A673 (cell line): ENCODE measurements around the gene FAXC. TPM values are rescaled to one million over a fixed set of nuclear protein-coding genes. Genes with fewer than 3 reads are reported as not detected.

Experiments
- BruUV-seq: library from RNA; stranded (reverse); fragments of 400-500 nt; replicated peaks from 2 replicates; lab custom pipeline; 2021; lab: Mats Ljungman, UMichigan
- CTCF ChIA-PET: fragments of 300-600 bp; sonication (Branson Sonifier 250); formaldehyde crosslinking; loops from one replicate; lab custom pipeline; 2022; ENCODE audit warnings: antibody characterized with exemption; lab: Charles Lee
- POLR2A ChIA-PET: fragments of 300-600 bp; sonication (Branson Sonifier 250); formaldehyde crosslinking; loops from one replicate; lab custom pipeline; 2022; ENCODE audit warnings: antibody characterized with exemption; ENCODE audit not compliant: low non-redundant PET; lab: Charles Lee
- DNase-seq: peaks from one replicate; pipeline ENCODE4 v3.0.0-alpha.2; 2015; ENCODE audit warnings: low spot score
- H3K27ac ChIP-seq: fragments of 200-600 bp; sonication (generic); 2 replicates; pipeline ENCODE4 v1.5.1; 2016; ENCODE audit warnings: mixed run types, low read depth, mild to moderate bottlenecking, mixed read lengths, antibody characterized with exemption, low read length; ENCODE audit not compliant: poor library complexity, severe bottlenecking
- H3K27me3 ChIP-seq: fragments of 200-600 bp; sonication (generic); replicated peaks from 2 replicates; pipeline ENCODE4 v1.6.1; 2017; ENCODE audit warnings: mixed run types, low read depth, mild to moderate bottlenecking, mixed read lengths, antibody characterized with exemption, low read length; ENCODE audit not compliant: insufficient read depth, poor library complexity
- H3K36me3 ChIP-seq: fragments of 200-600 bp; sonication (generic); 2 replicates; pipeline ENCODE4 v1.6.1; 2016; ENCODE audit warnings: mixed run types, mild to moderate bottlenecking, mixed read lengths, antibody characterized with exemption, low read length; ENCODE audit not compliant: insufficient read depth, poor library complexity, severe bottlenecking
- H3K4me1 ChIP-seq: fragments of 200-600 bp; sonication (generic); 2 replicates; pipeline ENCODE4 v1.6.1; 2017; ENCODE audit warnings: mixed run types, mild to moderate bottlenecking, mixed read lengths, antibody characterized with exemption, low read length; ENCODE audit not compliant: insufficient read depth, poor library complexity, severe bottlenecking
- H3K4me3 ChIP-seq: fragments of 200-600 bp; sonication (generic); 2 replicates; pipeline ENCODE4 v1.5.1; 2016; ENCODE audit warnings: low read depth, mixed run types, mild to moderate bottlenecking, mixed read lengths, low read length; ENCODE audit not compliant: poor library complexity, severe bottlenecking
- H3K9me3 ChIP-seq: fragments of 200-600 bp; sonication (generic); 2 replicates; pipeline ENCODE4 v1.6.1; 2016; ENCODE audit warnings: mixed run types, low read depth, mild to moderate bottlenecking, mixed read lengths, antibody characterized with exemption, low read length; ENCODE audit not compliant: poor library complexity, severe bottlenecking
- EZH2 ChIP-seq: fragments of 200-600 bp; sonication (generic); IDR thresholded peaks from 2 replicates; pipeline ENCODE4 v1.6.1; 2017; ENCODE audit warnings: borderline replicate concordance, low read depth, mild to moderate bottlenecking, mixed read lengths, antibody characterized with exemption, low read length; ENCODE audit not compliant: poor library complexity, severe bottlenecking
- intact Hi-C: fragments of 100-400 bp; cut with micrococcal nuclease; formaldehyde crosslinking; loops from one replicate; pipeline ENCODE4 v1.10.0; 2022; ENCODE audit not compliant: unreplicated experiment
- total RNA-seq: library from RNA; stranded (reverse); gene quantifications from 2 replicates; pipeline ENCODE4 v1.2.3, GENCODE V29; 2021
- TF ChIP-seq, protein P1 (sequence below): fragments of 300-800, 200-600 bp; sonication (generic); conservative IDR thresholded peaks from 2 replicates; pipeline ENCODE4 v1.5.1; 2017; ENCODE audit warnings: low read depth, mild to moderate bottlenecking, antibody characterized with exemption, low read length, moderate library complexity, mixed read lengths

FAXC gene
- total RNA-seq, 1 experiment from 2014 or later, result 6.2 TPM

DNA sequence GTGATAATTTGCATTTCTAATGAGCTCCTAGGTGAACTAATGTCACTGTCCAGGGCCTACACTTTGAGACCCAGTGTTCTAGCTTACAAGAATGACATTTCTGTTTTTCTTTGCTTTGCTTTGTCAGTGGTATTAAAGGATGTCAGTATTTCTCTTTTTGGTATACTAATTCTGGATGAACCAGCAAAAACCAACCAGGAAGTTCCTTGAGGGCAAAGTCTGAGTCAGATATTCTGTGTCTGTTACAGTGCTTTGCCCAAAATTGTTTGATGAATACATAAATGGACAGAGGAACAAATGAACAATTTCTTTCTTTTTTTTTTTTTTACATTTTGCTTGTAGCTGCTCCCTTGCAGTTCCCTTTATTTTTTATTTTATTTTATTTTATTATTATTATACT lies 29.2 kb upstream of the FAXC start:
- Histone ChIP-seq H3K4me3 (no peak overlapping the region), H3K4me1 (no peaks in the 10 kb centered on the region), H3K36me3 (no peaks in the 10 kb centered on the region), H3K27me3 (no peaks in the 10 kb centered on the region), H3K27ac (no peak overlapping the region), H3K9me3 (no peaks in the 10 kb centered on the region)
- DNase-seq, result no peak
- POLR2A ChIA-PET, result no interaction called here
- no TSS peak for BruUV-seq
- TF ChIP-seq, protein P1, sequence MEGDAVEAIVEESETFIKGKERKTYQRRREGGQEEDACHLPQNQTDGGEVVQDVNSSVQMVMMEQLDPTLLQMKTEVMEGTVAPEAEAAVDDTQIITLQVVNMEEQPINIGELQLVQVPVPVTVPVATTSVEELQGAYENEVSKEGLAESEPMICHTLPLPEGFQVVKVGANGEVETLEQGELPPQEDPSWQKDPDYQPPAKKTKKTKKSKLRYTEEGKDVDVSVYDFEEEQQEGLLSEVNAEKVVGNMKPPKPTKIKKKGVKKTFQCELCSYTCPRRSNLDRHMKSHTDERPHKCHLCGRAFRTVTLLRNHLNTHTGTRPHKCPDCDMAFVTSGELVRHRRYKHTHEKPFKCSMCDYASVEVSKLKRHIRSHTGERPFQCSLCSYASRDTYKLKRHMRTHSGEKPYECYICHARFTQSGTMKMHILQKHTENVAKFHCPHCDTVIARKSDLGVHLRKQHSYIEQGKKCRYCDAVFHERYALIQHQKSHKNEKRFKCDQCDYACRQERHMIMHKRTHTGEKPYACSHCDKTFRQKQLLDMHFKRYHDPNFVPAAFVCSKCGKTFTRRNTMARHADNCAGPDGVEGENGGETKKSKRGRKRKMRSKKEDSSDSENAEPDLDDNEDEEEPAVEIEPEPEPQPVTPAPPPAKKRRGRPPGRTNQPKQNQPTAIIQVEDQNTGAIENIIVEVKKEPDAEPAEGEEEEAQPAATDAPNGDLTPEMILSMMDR, result no peak
- TF ChIP-seq EZH2, result no peak
- CTCF ChIA-PET, result no interaction called here
- intact Hi-C loops, result no loop called here

DNA sequence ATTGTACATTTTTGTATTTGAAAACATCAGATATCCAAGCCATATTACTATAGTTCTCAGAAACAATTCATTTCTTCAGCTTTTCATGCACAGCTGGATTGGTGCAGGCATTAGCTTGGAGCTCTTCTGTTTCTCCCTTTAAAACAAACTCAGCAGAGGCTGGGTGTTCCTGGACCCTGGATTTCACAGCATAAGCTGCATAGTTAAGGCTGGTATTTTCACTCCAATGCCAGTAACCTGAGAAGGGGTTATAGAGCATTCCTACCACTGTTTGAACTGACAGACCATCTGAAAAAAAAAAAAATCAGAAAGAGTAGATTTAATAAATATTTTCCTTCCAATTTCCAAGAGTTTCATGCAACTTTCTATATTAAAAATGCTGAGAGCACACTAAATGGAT lies 20.1 kb upstream of the FAXC start:
- Histone ChIP-seq H3K27ac (no peak overlapping the region), H3K4me1 (no peaks in the 10 kb centered on the region), H3K9me3 (no peaks in the 10 kb centered on the region), H3K27me3 (no peaks in the 10 kb centered on the region), H3K36me3 (no peaks in the 10 kb centered on the region), H3K4me3 (no peak overlapping the region)
- TF ChIP-seq, protein P1, result no peak
- TF ChIP-seq EZH2, result no peak
- intact Hi-C loops, result no loop called here
- POLR2A ChIA-PET, result no interaction called here
- CTCF ChIA-PET, result no interaction called here
- no TSS peak for BruUV-seq
- no peak for DNase-seq

DNA sequence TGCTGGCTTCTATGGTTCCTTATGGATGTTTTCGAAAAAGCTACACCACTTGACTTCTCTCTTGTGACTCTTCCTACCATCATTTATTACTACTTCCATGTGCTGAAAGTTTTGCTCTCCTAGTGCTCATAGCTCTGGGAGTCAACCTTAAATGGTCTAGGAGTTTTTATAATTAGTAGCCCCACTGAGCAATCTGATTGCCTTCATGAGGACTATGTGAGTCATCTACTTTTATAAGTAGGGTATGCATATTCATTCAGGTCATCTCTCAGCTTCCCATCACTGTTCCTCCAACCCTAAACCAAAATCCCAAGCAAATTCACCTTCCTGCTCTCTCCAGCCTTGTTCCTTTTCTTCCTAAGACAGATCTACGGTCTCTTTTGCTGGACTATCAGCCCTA lies 17.4 kb upstream of the FAXC start:
- ChIA-PET POLR2A (no interaction called here), CTCF (interaction anchor here (1.1 kb wide), 1 partner anchor 37 kb away, joined by 3 read pairs; no protein-coding TSS in a partner anchor)
- Histone ChIP-seq H3K9me3 (no peaks in the 10 kb centered on the region), H3K4me1 (no peaks in the 10 kb centered on the region), H3K36me3 (no peaks in the 10 kb centered on the region), H3K27me3 (no peaks in the 10 kb centered on the region), H3K27ac (no peak overlapping the region), H3K4me3 (no peak overlapping the region)
- peak; percentile 51 for DNase-seq
- intact Hi-C loops, result no loop called here
- BruUV-seq, result no TSS peak
- TF ChIP-seq, protein P1, result no peak
- no peak for TF ChIP-seq EZH2
